Inflammatory macrophage treated with lipopolysaccharide for 1 hour (primary cell): ENCODE results near the gene CDH19.
"Not testable (repeated sequence)": the region's sequence is repeated elsewhere in the genome, so short reads cannot be mapped to it uniquely, and the experiment has no call there.

Experiments used
- DNase-seq, 2 donors: peaks; one replicate each; pipeline ENCODE4 v3.0.0-alpha.2; 2020 to 2022

CDH19 gene

DNA sequence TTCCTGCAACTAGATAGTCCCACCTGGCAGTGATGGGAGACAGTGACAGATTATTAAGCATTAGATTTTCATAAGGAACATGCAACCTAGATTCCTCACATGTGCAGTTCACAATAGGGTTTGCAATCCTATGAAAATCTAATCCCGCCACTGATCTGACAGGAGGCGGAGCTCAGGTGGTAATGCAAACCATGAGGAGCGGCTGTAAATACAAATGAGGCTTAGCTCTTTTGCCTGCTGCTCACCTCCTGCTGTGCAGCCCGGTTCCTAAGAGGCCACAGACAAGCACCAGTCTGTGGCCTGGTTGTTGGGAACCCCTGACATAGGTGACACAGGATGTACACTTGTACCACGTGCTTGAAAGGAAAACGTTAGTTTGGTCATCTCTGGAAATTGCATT, 41.6 kb downstream of the CDH19 start:
- DNase-seq = no peak

DNA sequence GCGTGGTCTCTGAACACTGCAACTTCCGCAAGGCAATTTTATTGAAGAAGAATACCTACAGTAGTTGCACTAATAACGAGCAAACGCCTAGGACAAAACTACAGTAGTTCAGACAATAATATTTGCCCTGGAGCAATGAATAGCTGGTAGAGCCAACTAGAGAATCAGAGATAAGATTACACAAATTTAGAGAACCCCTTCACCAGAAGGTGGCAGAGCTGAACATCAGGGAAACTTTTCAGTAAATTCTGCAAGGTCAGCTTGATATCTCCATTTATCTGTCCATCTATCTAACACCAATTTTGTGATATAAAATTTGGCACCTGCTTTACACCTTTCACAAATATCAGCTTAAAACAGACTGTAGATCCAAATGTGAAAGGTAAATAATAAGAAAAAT, 43.8 kb downstream of the CDH19 start:
- DNase-seq = peak; percentile 33 to 61

DNA sequence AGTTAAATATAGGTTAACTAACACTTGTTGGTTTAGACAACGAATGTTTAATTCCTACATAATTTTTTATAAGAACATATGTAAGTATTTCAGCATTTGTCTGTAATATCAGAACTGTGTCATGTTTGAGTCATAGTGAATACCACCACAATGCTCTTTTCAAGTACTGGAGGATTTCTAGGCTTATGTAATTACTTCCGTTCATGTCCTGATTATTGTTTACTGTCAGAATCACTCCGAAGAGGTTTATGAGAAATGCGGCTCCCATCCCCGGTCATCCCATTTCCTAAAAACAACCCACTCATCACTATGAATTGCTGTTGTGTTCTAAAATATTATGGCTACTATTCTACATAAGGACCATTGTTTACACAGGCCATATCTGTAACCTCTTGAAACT, 45.1 kb downstream of the CDH19 start:
- DNase-seq = no peak

DNA sequence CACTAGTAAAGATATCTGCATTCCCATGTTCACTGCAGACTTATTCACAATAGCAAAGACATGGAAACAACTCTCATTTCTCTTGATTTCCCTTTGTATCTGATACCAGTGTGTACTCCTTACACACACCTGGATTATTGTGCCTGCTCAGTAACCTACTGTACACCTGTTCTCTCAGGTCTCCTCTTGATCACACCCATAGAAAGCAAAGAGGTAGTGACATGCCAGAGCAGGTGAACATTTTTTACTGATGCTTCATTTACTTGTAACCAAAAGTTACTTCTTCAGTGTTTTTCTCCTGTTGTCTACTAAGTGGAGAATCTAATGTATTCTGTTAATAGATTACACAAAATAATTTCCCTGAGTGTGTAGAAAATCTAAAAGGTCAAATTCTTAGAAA, 46.8 kb downstream of the CDH19 start:
- DNase-seq = no peak

DNA sequence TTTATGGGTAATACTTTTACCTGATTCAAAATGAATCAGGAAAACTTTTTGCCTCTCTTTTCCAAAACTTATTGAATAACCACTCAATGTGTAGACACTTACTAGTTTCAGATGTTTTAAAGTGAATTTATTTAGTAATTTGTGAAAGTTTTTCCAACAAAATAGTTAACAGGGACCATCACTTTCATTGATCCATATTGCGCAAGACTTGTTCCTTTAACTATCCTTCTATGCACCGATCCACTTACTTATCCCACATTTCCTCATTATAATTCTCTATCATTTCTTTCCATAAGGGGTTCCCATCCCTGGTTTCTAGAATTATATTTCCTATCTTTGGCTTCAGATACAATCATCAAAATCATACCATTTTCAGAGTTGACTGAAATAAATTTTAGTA, 48.3 kb downstream of the CDH19 start:
- DNase-seq = no peak

GRCh38 chr18:66553824-66554223, 50.1 kb downstream of the CDH19 start:
- no peak for DNase-seq

GRCh38 chr18:66550366-66550765, 53.5 kb downstream of the CDH19 start:
- no peak for DNase-seq

- no peak for DNase-seq
Observed at GRCh38 chr18:66548747-66549146, 55.1 kb downstream of the CDH19 start.

DNA sequence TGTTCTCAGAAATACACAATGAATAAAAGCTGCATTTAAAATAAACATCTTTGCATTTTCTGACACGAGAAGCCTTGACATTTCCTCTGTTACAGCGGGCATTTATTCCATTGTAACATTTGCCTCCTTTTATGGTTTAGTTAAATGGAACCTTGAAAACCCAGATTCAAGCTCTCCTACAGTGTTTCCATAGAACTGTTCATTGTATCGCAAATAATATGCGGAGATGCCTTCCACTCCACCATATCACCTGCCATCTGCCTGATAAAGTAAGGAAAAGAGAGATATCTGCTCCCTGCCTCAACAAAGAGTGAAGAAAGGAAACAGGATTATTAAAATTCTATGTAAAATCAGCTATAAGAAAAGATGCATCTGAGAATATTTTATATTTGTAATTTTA, 69.8 kb downstream of the CDH19 start:
- no peak for DNase-seq

DNA sequence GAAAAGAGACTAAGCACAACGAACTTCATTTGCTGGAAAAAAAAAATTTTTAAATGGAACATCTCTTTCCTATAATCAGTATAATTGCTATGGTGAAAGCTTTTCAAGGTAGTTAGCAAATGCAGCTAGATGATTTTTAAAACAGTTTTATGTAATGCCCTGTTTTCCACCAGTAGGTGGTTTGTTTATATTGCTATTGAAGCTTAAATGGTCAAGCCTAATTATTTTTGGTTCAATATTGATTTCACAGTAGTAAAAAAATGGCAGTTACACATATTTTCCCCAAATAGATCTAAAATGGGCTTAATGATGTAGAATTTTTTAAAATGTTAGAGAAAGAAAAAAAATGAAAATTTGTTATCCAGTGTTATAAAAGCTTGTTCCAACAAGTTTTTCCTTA, 70.2 kb downstream of the CDH19 start:
- DNase-seq = no peak

- no peak for DNase-seq
Observed at GRCh38 chr18:66523219-66523991, 80.5 kb downstream of the CDH19 start.

GRCh38 chr18:66513996-66514395, 89.9 kb downstream of the CDH19 start:
- no peak for DNase-seq

GRCh38 chr18:66511792-66512191, 92.1 kb downstream of the CDH19 start:
- peak in 1 of 2 donors; percentile 1 for DNase-seq

DNA sequence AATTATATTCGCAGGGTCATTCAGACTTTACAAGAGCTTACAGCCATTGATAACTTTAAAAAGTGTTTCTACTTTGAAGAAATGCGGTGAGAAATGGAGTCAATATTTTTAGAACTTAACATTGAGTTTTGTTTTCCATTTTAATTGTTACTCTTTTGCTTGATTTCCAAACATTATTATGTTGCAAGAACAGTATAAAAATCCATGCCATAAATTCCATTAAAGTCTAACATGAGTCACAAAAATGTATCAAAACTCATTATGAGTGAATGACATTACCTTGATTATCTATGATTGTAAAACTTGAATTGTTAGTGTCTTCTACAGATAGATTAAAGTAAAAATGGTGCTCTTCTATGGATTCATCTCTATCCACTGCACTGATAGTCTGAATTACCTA, 92.6 kb downstream of the CDH19 start:
- DNase-seq = no peak

DNA sequence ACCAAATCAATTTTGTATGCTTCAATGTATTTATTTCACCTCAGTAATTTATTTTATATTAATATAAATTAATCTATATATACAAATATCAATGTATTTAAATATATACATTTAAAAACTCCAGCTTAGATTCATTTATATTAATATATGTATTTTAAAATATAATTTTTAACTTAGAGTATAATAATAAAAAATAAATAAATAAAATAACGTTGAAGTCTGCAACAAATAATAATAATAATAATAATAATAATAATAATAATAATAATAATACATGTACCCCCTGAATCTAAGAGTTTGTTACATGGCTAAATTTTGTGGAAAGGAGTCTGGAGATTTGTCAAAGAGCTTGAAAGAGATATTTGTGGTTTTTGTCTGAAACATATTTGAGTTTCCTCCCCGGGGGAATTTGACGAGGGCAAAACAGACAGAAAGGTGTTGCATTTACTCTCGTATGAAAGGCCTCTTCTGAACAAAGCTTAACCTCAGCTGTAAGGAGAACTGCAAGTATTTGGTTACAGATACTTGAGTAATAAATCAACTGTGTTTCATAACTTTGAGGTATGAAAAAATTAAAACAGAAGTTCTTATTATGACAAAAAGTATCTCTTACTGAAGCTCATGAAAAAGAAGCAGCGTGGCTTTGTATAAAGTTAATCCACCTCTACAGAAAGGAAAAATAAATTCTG, 93.4 kb downstream of the CDH19 start:
- no peak for DNase-seq

DNA sequence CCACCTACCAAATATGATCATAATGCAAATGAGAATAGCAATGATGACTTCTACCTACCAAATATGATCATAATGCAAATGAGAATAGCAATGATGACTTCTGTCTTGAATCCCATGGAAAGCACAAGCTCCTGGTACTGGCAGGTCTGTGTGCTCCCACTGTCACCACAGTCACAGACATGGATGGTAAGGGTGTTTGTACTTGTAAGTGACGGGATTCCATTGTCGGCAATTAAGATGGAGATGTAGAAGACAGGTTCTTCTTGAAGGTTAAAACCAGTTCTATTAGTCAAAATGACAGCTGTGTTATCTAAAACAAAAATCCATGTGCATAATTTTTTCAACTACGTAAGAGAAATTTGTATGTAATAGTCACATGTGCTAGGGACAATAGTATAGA, 95.0 kb downstream of the CDH19 start:
- DNase-seq = no peak

GRCh38 chr18:66506178-66506577, 97.7 kb downstream of the CDH19 start:
- no peak for DNase-seq

DNA sequence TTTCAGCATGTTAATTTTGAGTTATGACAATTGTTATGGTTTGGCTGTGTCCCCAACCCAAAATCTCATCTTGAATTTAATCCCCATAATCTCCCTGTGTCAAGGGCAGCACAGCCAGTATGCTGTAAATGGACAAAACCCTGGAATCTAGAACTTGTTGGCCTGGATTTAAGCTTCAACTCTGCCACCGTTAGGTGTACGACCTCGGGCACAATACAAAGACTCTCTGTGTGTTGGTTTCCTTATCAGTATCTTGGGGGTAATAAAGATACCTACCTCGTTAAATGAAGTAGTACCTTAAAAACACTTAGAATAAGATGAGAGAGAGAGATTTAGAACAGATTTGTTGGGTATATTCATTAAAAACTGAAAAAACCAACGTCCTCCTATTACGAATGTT, 106.5 kb downstream of the CDH19 start:
- DNase-seq = no peak

DNA sequence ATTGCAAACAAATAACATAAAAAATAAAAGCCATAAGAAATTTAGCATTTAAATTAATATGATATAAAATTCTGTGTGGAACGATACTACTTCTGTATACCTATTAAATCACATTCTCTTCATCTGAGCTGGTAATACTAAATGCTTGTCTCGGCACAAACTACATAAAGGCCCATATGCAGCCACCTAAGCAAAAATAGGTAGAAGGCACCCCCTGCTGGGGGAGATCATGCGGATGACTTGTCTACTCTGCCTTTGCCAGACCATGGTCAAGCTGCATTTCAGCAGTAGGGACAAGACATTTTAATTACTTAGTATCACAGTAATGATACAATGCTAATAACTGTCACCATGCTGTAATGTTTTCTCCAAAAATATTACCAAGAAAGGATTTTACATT, 108.0 kb downstream of the CDH19 start:
- DNase-seq = peak in 1 of 2 donors; percentile 20

DNA sequence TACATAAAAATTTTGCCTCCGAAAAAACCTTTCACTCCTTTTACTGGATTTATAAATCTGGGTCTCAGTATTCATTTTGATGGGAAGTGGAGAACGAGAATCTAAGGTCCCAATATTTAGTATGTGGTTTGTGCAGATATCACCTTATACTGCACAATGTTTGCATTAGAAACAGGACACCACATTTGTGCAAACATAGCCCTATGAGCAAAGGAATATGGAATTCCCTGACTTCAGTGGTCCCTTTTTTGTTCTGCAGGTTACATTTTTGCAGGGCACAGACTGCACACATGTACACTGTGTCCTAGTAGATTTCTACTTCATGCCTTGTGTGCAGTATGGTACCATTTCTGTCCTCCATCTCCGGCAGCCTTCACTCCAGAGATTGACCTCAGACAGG, 130.0 kb downstream of the CDH19 start:
- DNase-seq = no peak

DNA sequence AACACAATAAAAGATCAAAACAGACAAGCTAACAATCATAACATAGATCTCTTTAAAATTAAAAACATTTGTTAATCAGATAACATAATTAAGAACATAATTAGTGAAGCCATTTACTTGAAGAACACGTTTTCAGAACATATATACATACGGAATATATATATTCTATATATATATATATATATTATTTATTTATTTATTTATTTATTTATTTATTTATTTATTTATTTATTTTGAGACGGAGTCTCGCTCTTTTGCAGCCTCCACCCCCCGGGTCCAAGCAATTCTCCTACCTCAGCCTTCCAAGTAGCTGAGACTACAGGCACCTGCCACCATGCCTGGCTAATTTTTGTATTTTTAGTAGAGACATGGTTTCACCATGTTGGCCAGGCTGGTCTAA, 137.7 kb downstream of the CDH19 start:
- not testable (repeated sequence) for DNase-seq

DNA sequence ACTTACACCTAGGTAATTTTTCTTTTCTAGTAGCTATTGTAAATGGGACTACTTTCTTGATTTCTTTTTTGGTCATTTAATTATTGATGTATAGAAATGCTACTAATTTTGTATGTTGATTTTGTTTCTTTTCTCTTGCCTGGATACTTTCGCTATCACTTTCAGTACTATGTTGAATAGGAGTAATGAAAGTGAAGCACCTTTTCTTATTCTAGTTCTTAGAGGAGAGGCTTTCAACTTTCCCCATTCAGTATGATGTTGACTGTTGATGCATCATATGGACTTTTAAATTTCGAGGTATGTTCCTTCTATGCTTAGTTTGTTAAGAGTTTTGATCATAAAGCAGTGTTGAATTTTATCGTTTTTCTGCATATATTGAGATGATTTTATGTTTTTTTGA, 142.5 kb downstream of the CDH19 start:
- DNase-seq = no peak

- no peak for DNase-seq
Observed at GRCh38 chr18:66457245-66457644, 146.6 kb downstream of the CDH19 start.
